Uterus (tissue), 4 donors: ENCODE measurements around the gene ULK3. TPM values are rescaled to one million over a fixed set of nuclear protein-coding genes. Genes with fewer than 3 reads are reported as not detected.

Source experiments
- DNase-seq, 2 donors: peaks; one replicate each; pipeline ENCODE4 v3.0.0-alpha.2; 2019 to 2020
- H3K27ac ChIP-seq, 2 donors: fragments of 200-600 bp; sonication (generic); 1 replicate in 1 of 2; 2 replicates in 1 of 2; pipeline ENCODE4 v1.5.1; 2016 to 2018
- H3K27me3 ChIP-seq, 2 donors: fragments of 200-600 bp; sonication (generic); one replicate each; pipeline ENCODE4 v1.5.1; 2018 to 2019; ENCODE audit warnings: control low read depth in 1 of 2
- H3K36me3 ChIP-seq, 2 donors: fragments of 200-600 bp; sonication (generic); one replicate each; pipeline ENCODE4 v1.5.1; 2019; ENCODE audit warnings: control low read depth in 1 of 2
- H3K4me1 ChIP-seq, 2 donors: fragments of 200-600 bp; sonication (generic); one replicate each; pipeline ENCODE4 v1.5.1; 2018 to 2019; ENCODE audit warnings: control low read depth in 1 of 2
- H3K4me3 ChIP-seq, 2 donors: fragments of 200-600 bp; sonication (generic); 1 replicate in 1 of 2; 2 replicates in 1 of 2; pipeline ENCODE4 v1.5.1; 2018 to 2019; ENCODE audit warnings: mild to moderate bottlenecking in 1 of 2
- H3K9me3 ChIP-seq, 2 donors: fragments of 200-600 bp; sonication (generic); one replicate each; pipeline ENCODE4 v1.5.1; 2019; ENCODE audit warnings: control low read depth in 1 of 2
- POLR2A ChIP-seq, 2 donors: fragments of 450-650 bp; IDR thresholded peaks; one replicate each; pipeline ENCODE4 v1.6.1; 2016; ENCODE audit warnings: antibody characterized with exemption in 2 of 2, mild to moderate bottlenecking in 1 of 2, moderate library complexity in 1 of 2
- intact Hi-C: fragments of 100-400 bp; cut with DNase I; formaldehyde crosslinking; loops from one replicate; pipeline ENCODE4 v1.15.1; 2023; ENCODE audit warnings: low total_unique reads
- total RNA-seq, 4 donors: library from RNA; depleted of rRNA in 3 of 4; stranded (reverse); fragments of >200 nt in 3 of 4; gene quantifications; one replicate each; pipeline versions ENCODE4 v1.1.0 to v1.2.4, GENCODE V29; 2014 to 2023
- TF ChIP-seq, protein P1 (sequence below), 4 experiments: fragments of 200-600 bp in 2 of 4; fragments of 450-650 bp in 2 of 4; sonication (generic) in 2 of 4; IDR thresholded peaks; one replicate each; pipeline ENCODE4 v1.5.1; 2016 to 2019; ENCODE audit warnings: antibody characterized with exemption in 4 of 4, mild to moderate bottlenecking in 2 of 4, moderate library complexity in 1 of 4
- donor health status: DM: yes; HTN: yes; CAD: no.

The ULK3 gene
- total RNA-seq, 4 donors from 2014 or later = 29.0 to 105 (median 41.2) TPM

DNA sequence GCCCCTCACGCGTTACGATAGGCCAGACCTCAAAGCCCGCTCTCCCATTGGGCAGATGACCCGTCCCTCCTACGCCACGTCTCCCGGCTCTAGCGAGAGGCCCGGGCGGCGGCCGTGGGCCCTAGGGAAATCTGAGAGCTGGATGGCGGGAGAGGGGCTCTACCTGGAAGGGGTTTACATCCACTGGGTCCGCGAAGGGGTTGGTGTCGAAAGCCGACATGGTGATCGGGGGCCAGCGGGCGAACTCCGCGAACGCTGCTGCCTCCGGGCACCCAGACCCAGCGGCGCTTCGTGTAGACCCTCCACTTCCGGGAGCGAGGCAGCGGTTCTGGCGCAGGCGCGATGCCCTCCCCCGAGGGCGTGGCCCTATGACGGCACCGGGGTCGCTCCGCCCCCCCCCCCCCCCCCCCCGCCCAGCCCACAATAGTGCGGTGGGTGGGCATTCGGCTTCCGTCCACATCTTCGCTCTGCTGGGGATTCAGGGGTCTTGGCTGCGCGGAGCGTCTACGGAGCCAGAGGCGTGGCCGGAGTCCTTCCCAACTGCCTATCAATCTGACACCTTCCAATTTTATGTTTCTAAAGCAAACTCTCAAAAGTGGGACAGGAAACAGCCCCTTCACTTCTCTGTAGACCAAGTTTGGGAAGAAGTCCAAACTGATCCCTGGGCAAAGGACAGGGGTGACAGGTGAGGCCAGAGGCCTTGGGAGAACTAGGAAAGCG lies 30.2 kb upstream of the ULK3 start, which contains the start of gene SCAMP2:
SCAMP2 (minus strand) TSS at position 330 of the 720 bp plus-strand sequence; CDS start at position 220, 110 bp downstream.
- H3K36me3 ChIP-seq = no peaks in the 10 kb centered on the region
- peaks cover 11 to 28% of the 10 kb centered on the region in 2 donors for H3K4me1 ChIP-seq
- peak within 1 kb of the TSS; percentile 77 to 87 for H3K27ac ChIP-seq
- peak in 1 of 2 donors; percentile 77 for TF ChIP-seq POLR2A (IDR thresholded peaks at IDR 0.05)
- TF ChIP-seq, protein P1, sequence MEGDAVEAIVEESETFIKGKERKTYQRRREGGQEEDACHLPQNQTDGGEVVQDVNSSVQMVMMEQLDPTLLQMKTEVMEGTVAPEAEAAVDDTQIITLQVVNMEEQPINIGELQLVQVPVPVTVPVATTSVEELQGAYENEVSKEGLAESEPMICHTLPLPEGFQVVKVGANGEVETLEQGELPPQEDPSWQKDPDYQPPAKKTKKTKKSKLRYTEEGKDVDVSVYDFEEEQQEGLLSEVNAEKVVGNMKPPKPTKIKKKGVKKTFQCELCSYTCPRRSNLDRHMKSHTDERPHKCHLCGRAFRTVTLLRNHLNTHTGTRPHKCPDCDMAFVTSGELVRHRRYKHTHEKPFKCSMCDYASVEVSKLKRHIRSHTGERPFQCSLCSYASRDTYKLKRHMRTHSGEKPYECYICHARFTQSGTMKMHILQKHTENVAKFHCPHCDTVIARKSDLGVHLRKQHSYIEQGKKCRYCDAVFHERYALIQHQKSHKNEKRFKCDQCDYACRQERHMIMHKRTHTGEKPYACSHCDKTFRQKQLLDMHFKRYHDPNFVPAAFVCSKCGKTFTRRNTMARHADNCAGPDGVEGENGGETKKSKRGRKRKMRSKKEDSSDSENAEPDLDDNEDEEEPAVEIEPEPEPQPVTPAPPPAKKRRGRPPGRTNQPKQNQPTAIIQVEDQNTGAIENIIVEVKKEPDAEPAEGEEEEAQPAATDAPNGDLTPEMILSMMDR (IDR thresholded peaks at IDR 0.05) = no peak
- H3K4me3 ChIP-seq = peak within 1 kb of the TSS; percentile 55 to 85
- intact Hi-C loops = no loop called here
- H3K9me3 ChIP-seq = no peaks in the 10 kb centered on the region
- DNase-seq = peak; percentile 92 to 95
- H3K27me3 ChIP-seq = no peaks in the 10 kb centered on the region

DNA sequence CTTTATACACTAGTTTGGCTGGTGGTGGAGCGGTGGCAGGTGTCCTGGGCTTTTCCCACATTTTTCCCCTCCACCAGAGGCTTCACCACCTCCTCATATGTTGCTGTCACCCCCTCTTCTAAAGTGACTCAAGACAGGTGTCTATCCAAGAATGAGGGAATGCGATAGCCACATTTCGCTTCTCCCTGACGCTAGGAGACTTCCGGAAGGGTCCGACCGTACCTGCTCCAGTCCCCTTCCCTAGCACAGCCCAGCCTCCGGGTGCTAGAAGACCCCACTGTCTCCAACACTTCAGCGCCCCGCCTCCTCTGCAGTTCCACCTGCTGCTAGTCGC lies 29.7 kb upstream of the ULK3 start:
- Histone ChIP-seq H3K36me3 (no peaks in the 10 kb centered on the region), H3K27ac (peak overlapping the region; percentile 77 to 87), H3K4me3 (peak overlapping the region; percentile 55 to 85), H3K27me3 (no peaks in the 10 kb centered on the region), H3K4me1 (peaks cover 11 to 28% of the 10 kb centered on the region in 2 donors), H3K9me3 (no peaks in the 10 kb centered on the region)
- DNase-seq = no peak
- TF ChIP-seq, protein P1 (IDR thresholded peaks at IDR 0.05) = no peak
- no peak for TF ChIP-seq POLR2A (IDR thresholded peaks at IDR 0.05)
- intact Hi-C loops = no loop called here

DNA sequence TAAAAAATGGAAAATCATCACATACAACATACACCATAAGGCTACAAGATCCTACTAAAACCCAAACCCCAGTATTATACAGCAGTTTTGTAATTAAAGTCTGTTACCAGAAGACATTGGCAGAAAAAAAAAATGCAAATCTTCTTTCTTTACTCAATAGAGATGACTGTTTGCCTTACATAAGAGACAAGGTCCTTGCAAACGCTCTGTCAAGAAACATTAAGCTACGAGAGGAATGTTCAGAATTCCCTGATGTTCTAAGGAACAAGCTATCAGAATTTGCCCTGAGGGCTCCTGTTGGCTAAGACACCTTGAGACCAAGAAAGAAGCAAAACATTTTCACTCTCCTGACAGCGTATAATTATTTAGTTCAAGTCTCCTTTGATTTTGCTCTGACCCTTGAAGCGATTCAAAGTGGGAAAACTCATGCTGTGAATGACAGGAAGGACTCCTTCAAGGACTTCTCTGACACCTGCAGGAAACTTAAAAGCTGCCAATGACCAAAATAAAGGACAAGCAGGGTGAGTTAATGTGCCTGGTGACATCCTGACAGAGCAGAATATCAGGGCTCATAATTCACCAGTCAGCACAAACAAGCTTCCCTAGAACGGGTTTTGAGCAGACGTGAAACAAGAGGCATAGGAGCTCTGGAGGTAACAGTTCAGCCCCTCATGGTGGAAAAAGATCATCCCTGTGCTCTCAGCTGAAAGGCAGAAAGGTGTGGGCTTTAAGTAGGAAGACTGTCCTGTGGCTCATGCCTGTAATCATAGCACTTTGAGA lies 27.7 kb upstream of the ULK3 start:
- H3K27me3 ChIP-seq = no peaks in the 10 kb centered on the region
- no peak overlapping the region for H3K4me3 ChIP-seq
- H3K9me3 ChIP-seq = no peaks in the 10 kb centered on the region
- H3K4me1 ChIP-seq = peaks cover 11 to 28% of the 10 kb centered on the region in 2 donors
- H3K27ac ChIP-seq = peak overlapping the region; percentile 2 to 56
- TF ChIP-seq, protein P1 (IDR thresholded peaks at IDR 0.05) = no peak
- TF ChIP-seq POLR2A (IDR thresholded peaks at IDR 0.05) = no peak
- DNase-seq = no peak
- intact Hi-C loops = no loop called here
- no peaks in the 10 kb centered on the region for H3K36me3 ChIP-seq

GRCh38 chr15:74869726-74870407 lies 26.9 kb upstream of the ULK3 start:
- H3K4me1 ChIP-seq = peaks cover 11 to 28% of the 10 kb centered on the region in 2 donors
- no peak overlapping the region for H3K4me3 ChIP-seq
- no peaks in the 10 kb centered on the region for H3K9me3 ChIP-seq
- H3K27ac ChIP-seq = peak overlapping the region; percentile 7 to 56
- DNase-seq = peak; percentile 20 to 36
- no peaks in the 10 kb centered on the region for H3K27me3 ChIP-seq
- intact Hi-C loops = no loop called here
- H3K36me3 ChIP-seq = no peaks in the 10 kb centered on the region
- TF ChIP-seq, protein P1 (IDR thresholded peaks at IDR 0.05) = no peak
- TF ChIP-seq POLR2A (IDR thresholded peaks at IDR 0.05) = no peak
